Measurements from ENCODE around the gene ZMIZ1. TPM values are rescaled to one million over a fixed set of nuclear protein-coding genes. Genes with fewer than 3 reads are reported as not detected.

Gene ZMIZ1
- total RNA-seq, 2 experiments from 2014 or later = 14.6 to 15.5 TPM

- peak in 2 of 14 experiments; percentile 63 to 75 for DNase-seq
- no peak for TF ChIP-seq CTCF (IDR thresholded peaks at IDR 0.05)
- no peaks in the 10 kb centered on the region for H3K27me3 ChIP-seq (ENCODE audit: control insufficient read depth in 1 of 2, insufficient read depth in 2 of 2, low read length in 2 of 2)
- ATAC-seq (ENCODE audit: poor library complexity) = no peak
- intact Hi-C loops (cut with DNase I, micrococcal nuclease) = no loop called here
- no peak overlapping the region for H3K4me3 Mint-ChIP-seq
- H3K4me1 Mint-ChIP-seq (ENCODE audit: low read depth) = peaks cover 22% of the 10 kb centered on the region
- no peak overlapping the region for H3K27ac ChIP-seq (ENCODE audit: low read depth in 1 of 2, low read length in 2 of 2)
- peaks cover 23% of the 10 kb centered on the region for H3K4me1 ChIP-seq (ENCODE audit: insufficient read depth, low read length)
- ChIA-PET CTCF (no interaction called here), POLR2A (interaction anchor here (0.7 kb wide), 1 partner anchor 84 kb away, joined by 3 read pairs; no protein-coding TSS in a partner anchor)
- H3K36me3 ChIP-seq (ENCODE audit: insufficient read depth, low read length) = no peaks in the 10 kb centered on the region
- no peaks in the 10 kb centered on the region for H3K36me3 Mint-ChIP-seq (ENCODE audit: low read depth)
- H3K27ac Mint-ChIP-seq = no peak overlapping the region
- H3K27me3 Mint-ChIP-seq = no peaks in the 10 kb centered on the region
- H3K4me3 ChIP-seq (ENCODE audit: low read length) = no peak overlapping the region
- no peaks in the 10 kb centered on the region for H3K9me3 Mint-ChIP-seq
- H3K9me3 ChIP-seq (ENCODE audit: control insufficient read depth in 1 of 2, insufficient read depth in 1 of 2, low read length in 2 of 2) = no peaks in the 10 kb centered on the region
Measured at GRCh38 chr10:79239275-79239779, 170.6 kb downstream of the ZMIZ1 start.

- Mint-ChIP-seq H3K4me3 (peak overlapping the region; percentile 73), H3K27me3 (no peaks in the 10 kb centered on the region), H3K27ac (no peak overlapping the region), H3K4me1 (ENCODE audit: low read depth) (peaks cover 29% of the 10 kb centered on the region), H3K36me3 (ENCODE audit: low read depth) (no peaks in the 10 kb centered on the region), H3K9me3 (no peaks in the 10 kb centered on the region)
- H3K27ac ChIP-seq (ENCODE audit: low read depth in 1 of 2, low read length in 2 of 2) = no peak overlapping the region
- intact Hi-C loops (cut with DNase I, micrococcal nuclease) = loop anchor here in 1 of 2 experiments (10.0 kb wide), 1 partner anchor 85 kb away; no protein-coding TSS in a partner anchor
- POLR2A ChIA-PET = interaction anchor here (0.5 kb wide), 1 partner anchor 76 kb away, joined by 3 read pairs; no protein-coding TSS in a partner anchor
- DNase-seq = no peak
- no peak for TF ChIP-seq CTCF (IDR thresholded peaks at IDR 0.05)
- peaks cover 31% of the 10 kb centered on the region for H3K4me1 ChIP-seq (ENCODE audit: insufficient read depth, low read length)
- no peaks in the 10 kb centered on the region for H3K27me3 ChIP-seq (ENCODE audit: control insufficient read depth in 1 of 2, insufficient read depth in 2 of 2, low read length in 2 of 2)
- no peaks in the 10 kb centered on the region for H3K9me3 ChIP-seq (ENCODE audit: control insufficient read depth in 1 of 2, insufficient read depth in 1 of 2, low read length in 2 of 2)
- no peaks in the 10 kb centered on the region for H3K36me3 ChIP-seq (ENCODE audit: insufficient read depth, low read length)
- CTCF ChIA-PET = no interaction called here
- ATAC-seq (ENCODE audit: poor library complexity) = no peak
- H3K4me3 ChIP-seq (ENCODE audit: low read length) = no peak overlapping the region
Measured at GRCh38 chr10:79239924-79240581, 171.3 kb downstream of the ZMIZ1 start.

- H3K36me3 ChIP-seq (ENCODE audit: insufficient read depth, low read length) = no peaks in the 10 kb centered on the region
- no peaks in the 10 kb centered on the region for H3K27me3 Mint-ChIP-seq
- intact Hi-C loops (cut with DNase I, micrococcal nuclease) = loop anchor here in 1 of 2 experiments (10.0 kb wide), 1 partner anchor 83 kb away; no protein-coding TSS in a partner anchor
- peak overlapping the region; percentile 63 for H3K4me3 ChIP-seq (ENCODE audit: low read length)
- H3K4me1 Mint-ChIP-seq (ENCODE audit: low read depth) = peaks cover 41% of the 10 kb centered on the region
- no peak for TF ChIP-seq CTCF (IDR thresholded peaks at IDR 0.05)
- DNase-seq (no peak), ATAC-seq (ENCODE audit: poor library complexity) (no peak)
- H3K36me3 Mint-ChIP-seq (ENCODE audit: low read depth) = no peaks in the 10 kb centered on the region
- peak overlapping the region; percentile 38 for H3K27ac Mint-ChIP-seq
- peaks cover 46% of the 10 kb centered on the region for H3K4me1 ChIP-seq (ENCODE audit: insufficient read depth, low read length)
- no peaks in the 10 kb centered on the region for H3K27me3 ChIP-seq (ENCODE audit: control insufficient read depth in 1 of 2, insufficient read depth in 2 of 2, low read length in 2 of 2)
- H3K9me3 Mint-ChIP-seq = no peaks in the 10 kb centered on the region
- H3K27ac ChIP-seq (ENCODE audit: low read depth in 1 of 2, low read length in 2 of 2) = peak overlapping the region in 1 of 2 donors; percentile 5
- H3K9me3 ChIP-seq (ENCODE audit: control insufficient read depth in 1 of 2, insufficient read depth in 1 of 2, low read length in 2 of 2) = no peaks in the 10 kb centered on the region
- peak overlapping the region; percentile 91 for H3K4me3 Mint-ChIP-seq
- ChIA-PET POLR2A (no interaction called here), CTCF (no interaction called here)
Measured at GRCh38 chr10:79241629-79241989, 172.8 kb downstream of the ZMIZ1 start.

Data from CD4-positive, alpha-beta T cell (primary cell).